Prostate gland (tissue), 2 donors: ENCODE results near the gene CDX1. TPM values are rescaled to one million over a fixed set of nuclear protein-coding genes. Genes with fewer than 3 reads are reported as not detected.

Source experiments
- DNase-seq: peaks from one replicate; pipeline ENCODE4 v3.0.0-alpha.2; 2019; ENCODE audit warnings: low spot score
- H3K27ac ChIP-seq, 2 donors: fragments of 200-600 bp; sonication (generic); 2 replicates each; pipeline ENCODE4 v1.5.1; 2017 to 2019
- H3K27me3 ChIP-seq: fragments of 200-600 bp; sonication (generic); replicated peaks from 2 replicates; pipeline ENCODE4 v1.5.1; 2019; ENCODE audit not compliant: insufficient read depth
- H3K36me3 ChIP-seq, 2 donors: fragments of 200-600 bp; sonication (generic); 1 replicate in 1 of 2; 2 replicates in 1 of 2; pipeline versions ENCODE4 v1.5.1 to v1.8.1; 2017 to 2019
- H3K4me1 ChIP-seq: fragments of 200-600 bp; sonication (generic); replicated peaks from 2 replicates; pipeline ENCODE4 v1.5.1; 2019
- H3K4me3 ChIP-seq, 2 donors: fragments of 200-600 bp; sonication (generic); 2 replicates each; pipeline ENCODE4 v1.5.1; 2017 to 2019
- H3K9me3 ChIP-seq: fragments of 200-600 bp; sonication (generic); 2 replicates; pipeline ENCODE4 v1.5.1; 2017
- POLR2A ChIP-seq: fragments of 450-650 bp; IDR thresholded peaks from one replicate; pipeline ENCODE4 v1.6.1; 2016; ENCODE audit warnings: antibody characterized with exemption, mild to moderate bottlenecking
- POLR2AphosphoS5 ChIP-seq: sonication (generic); formaldehyde crosslinking; IDR thresholded peaks from one replicate; pipeline ENCODE4 v1.6.1; 2017; ENCODE audit warnings: antibody characterized with exemption
- WGBS: methylation state at CpG from one replicate; pipeline ENCODE4 v1.1.5; 2018; 5-methylcytosine and 5-hydroxymethylcytosine counted together
- intact Hi-C: fragments of 100-400 bp; cut with DNase I; formaldehyde crosslinking; loops from one replicate; pipeline ENCODE4 v1.14.2; 2022
- total RNA-seq, 2 donors: library from RNA; depleted of rRNA; stranded (reverse); fragments of >200 nt; gene quantifications; one replicate each; pipeline ENCODE4 v1.1.0, GENCODE V29; 2016
- TF ChIP-seq, protein P1 (sequence below), 4 experiments: fragments of 200-600 bp in 2 of 4; fragments of 450-650 bp in 2 of 4; sonication (generic) in 2 of 4; IDR thresholded peaks; 1 replicate in 3 of 4; 2 replicates in 1 of 4; pipeline ENCODE4 v1.5.1; 2016 to 2019; ENCODE audit warnings: antibody characterized with exemption in 4 of 4, mild to moderate bottlenecking in 2 of 4, moderate library complexity in 2 of 4

CDX1 gene
- total RNA-seq, 2 donors from 2014 or later, result 3.2 TPM; not detected in 1

DNA sequence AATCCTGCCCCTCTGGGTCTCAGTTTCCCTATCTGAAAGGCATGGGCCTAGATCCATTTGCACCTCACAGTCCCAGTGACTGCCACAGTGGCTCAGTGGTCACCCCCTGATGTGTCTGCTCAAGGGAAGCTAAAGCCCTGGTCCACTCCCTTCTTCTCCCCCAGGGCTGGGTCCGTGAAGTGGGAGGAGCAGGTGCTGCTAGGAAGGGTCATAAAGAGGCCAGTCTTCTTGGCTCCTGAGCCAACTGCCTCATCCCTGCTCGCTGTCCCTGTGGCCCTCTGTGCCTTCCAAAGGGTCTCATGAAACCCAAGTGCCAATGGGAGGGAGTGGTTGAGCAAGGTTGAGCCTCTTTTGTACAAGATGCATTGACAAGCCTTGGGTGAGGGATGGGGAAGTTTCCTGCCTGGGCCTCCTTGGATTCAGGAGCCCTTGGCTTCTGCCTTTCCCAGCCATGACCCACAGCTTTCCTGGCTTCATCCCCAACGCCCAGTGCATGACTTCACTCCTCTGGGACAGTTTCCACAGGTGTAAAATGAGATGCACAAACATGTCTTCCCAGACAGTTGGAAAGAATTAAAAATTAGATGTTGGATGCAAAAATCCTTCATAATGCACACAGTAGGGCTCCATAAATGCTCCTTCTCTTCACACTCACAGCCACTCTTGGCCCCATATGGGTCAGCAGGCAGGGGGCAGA lies 21.7 kb downstream of the CDX1 start:
- H3K4me3 ChIP-seq, result no peak overlapping the region
- H3K27ac ChIP-seq, result no peak overlapping the region
- no peaks in the 10 kb centered on the region for H3K4me1 ChIP-seq
- TF ChIP-seq POLR2AphosphoS5 (no peak), POLR2A (no peak)
- TF ChIP-seq, protein P1, sequence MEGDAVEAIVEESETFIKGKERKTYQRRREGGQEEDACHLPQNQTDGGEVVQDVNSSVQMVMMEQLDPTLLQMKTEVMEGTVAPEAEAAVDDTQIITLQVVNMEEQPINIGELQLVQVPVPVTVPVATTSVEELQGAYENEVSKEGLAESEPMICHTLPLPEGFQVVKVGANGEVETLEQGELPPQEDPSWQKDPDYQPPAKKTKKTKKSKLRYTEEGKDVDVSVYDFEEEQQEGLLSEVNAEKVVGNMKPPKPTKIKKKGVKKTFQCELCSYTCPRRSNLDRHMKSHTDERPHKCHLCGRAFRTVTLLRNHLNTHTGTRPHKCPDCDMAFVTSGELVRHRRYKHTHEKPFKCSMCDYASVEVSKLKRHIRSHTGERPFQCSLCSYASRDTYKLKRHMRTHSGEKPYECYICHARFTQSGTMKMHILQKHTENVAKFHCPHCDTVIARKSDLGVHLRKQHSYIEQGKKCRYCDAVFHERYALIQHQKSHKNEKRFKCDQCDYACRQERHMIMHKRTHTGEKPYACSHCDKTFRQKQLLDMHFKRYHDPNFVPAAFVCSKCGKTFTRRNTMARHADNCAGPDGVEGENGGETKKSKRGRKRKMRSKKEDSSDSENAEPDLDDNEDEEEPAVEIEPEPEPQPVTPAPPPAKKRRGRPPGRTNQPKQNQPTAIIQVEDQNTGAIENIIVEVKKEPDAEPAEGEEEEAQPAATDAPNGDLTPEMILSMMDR (IDR thresholded peaks at IDR 0.05), result no peak
- H3K36me3 ChIP-seq, result no peaks in the 10 kb centered on the region
- H3K9me3 ChIP-seq, result no peaks in the 10 kb centered on the region
- intact Hi-C loops, result no loop called here
- DNase-seq, result no peak
- 62% methylated on average over 3 of the region's 3 CpGs for WGBS
- H3K27me3 ChIP-seq, result peaks cover 5% of the 10 kb centered on the region

DNA sequence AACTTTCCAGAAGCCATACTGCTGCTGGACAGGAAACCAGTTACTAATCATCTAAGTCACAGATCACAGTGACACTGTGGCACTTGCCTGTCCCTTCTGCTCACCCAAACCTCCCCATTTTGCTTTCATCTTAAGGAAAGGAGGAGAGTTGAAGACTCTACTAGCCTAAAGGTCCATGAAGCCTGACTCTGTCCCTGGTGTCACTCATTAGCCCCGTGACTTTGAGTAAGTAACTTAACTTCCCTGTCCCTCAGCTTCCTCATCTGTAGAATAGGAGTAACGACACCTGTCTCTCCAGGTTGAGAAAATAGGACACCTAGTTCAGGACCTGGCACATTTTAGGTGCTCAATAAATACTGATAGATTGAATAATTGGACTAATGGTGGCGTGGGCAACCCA lies 22.7 kb downstream of the CDX1 start:
- Histone ChIP-seq H3K36me3 (no peaks in the 10 kb centered on the region), H3K27ac (no peak overlapping the region), H3K27me3 (peaks cover 5% of the 10 kb centered on the region), H3K4me1 (no peaks in the 10 kb centered on the region), H3K4me3 (no peak overlapping the region), H3K9me3 (no peaks in the 10 kb centered on the region)
- DNase-seq, result no peak
- TF ChIP-seq, protein P1 (IDR thresholded peaks at IDR 0.05), result no peak
- no peak for TF ChIP-seq POLR2AphosphoS5
- TF ChIP-seq POLR2A, result no peak
- 94% methylated on average over 3 of the region's 3 CpGs for WGBS
- intact Hi-C loops, result no loop called here

DNA sequence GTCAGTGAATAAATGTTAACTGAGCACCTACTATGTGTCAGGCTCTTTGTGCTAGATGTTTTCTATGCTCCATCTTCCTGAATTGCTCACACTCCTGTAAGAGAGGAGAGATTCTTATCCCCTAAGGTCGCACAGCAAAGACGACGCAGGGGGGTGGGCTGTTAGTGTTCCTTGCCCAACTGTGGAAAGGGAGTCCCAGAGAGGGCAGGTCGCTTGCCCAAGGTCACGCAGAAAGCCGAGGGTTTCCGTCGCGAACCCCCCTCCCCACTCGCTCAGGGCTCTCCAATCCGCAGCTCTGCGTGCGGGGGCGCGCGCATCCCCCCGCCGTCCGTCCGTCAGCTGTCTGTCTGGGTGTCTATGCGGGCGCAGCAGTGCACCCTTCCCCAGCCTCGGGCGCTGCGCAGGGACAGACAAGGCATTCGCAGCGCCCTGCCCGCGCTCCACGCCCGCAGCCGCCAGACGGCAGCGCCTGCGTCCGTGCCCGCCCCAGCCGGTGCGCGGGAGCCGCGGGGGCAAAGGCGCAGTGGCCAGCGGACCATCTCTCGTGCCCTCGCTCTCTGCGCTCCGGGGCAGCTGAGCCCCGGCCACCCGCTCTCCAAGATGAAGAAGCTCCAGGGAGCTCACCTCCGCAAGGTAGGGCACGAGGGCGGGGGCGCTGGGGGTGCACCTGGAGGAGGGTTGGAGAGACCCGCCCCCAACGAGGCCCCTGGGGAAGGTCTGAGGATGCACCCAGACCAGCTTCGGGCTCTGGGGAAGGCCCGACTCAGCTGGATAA lies 23.3 kb downstream of the CDX1 start, which contains the start of gene SLC6A7:
SLC6A7 (plus strand) TSS at position 335 of the 775 bp plus-strand sequence; CDS start at position 601, 266 bp downstream.
- Histone ChIP-seq H3K9me3 (no peaks in the 10 kb centered on the region), H3K4me1 (no peaks in the 10 kb centered on the region), H3K36me3 (no peaks in the 10 kb centered on the region), H3K4me3 (no peak within 1 kb of the TSS), H3K27ac (no peak within 1 kb of the TSS), H3K27me3 (peaks cover 5% of the 10 kb centered on the region)
- no peak for TF ChIP-seq POLR2AphosphoS5
- TF ChIP-seq POLR2A, result no peak
- TF ChIP-seq, protein P1 (IDR thresholded peaks at IDR 0.05), result no peak
- intact Hi-C loops, result no loop called here
- no peak for DNase-seq
- WGBS, result 7% methylated on average over 38 of the region's 58 CpGs

DNA sequence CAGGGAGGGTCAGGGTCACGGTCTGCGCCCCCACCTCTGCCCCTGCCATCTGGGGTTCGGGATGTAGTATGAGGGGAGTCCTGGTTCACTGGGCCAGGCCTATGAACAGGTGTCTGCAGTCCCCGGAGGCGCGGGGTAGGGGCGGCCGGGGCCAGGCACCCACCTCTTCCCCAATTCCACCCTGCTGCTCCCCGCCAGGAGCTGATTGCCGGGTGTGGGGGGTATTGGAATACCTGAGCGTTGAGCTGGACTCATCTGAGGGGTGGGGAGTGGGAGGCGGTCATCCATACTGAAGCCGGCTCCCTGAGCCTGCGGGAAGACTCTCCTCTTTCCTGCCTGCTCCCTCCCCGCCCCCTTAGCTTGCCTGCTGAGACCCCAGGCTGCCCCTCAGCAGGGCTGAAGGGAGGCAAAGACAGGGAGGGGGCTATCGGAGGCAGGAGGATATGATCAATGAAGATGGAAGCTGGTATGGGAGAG lies 24.0 kb downstream of the CDX1 start:
- TF ChIP-seq, protein P1 (IDR thresholded peaks at IDR 0.05), result no peak
- TF ChIP-seq POLR2AphosphoS5 (no peak), POLR2A (no peak)

More for the DNA sequence above, 24.0 kb downstream of the CDX1 start:
- H3K4me3 ChIP-seq, result no peak overlapping the region
- no peaks in the 10 kb centered on the region for H3K9me3 ChIP-seq
- no peak for DNase-seq
- no peak overlapping the region for H3K27ac ChIP-seq
- H3K36me3 ChIP-seq, result no peaks in the 10 kb centered on the region
- intact Hi-C loops, result no loop called here
- WGBS, result 77% methylated on average over 8 of the region's 16 CpGs
- H3K4me1 ChIP-seq, result no peaks in the 10 kb centered on the region
- H3K27me3 ChIP-seq, result peaks cover 5% of the 10 kb centered on the region
